ENCODE results near the gene RSPH9. TPM values are rescaled to one million over a fixed set of nuclear protein-coding genes. Genes with fewer than 3 reads are reported as not detected.

RSPH9 gene
- total and polyA plus RNA-seq, 4 donors: 1.6 to 7.1 (median 5.6) TPM

- no peak overlapping the region for H3K4me3 ChIP-seq (ENCODE audit: low read depth, low read length)
- peaks cover 60% of the 10 kb centered on the region for H3K4me1 ChIP-seq (ENCODE audit: control insufficient read depth, insufficient read depth, low read length)
- H3K9me3 ChIP-seq (ENCODE audit: control insufficient read depth, insufficient read depth, low read length): no peaks in the 10 kb centered on the region
- H3K27ac ChIP-seq (ENCODE audit: low read depth, low read length): peak overlapping the region; percentile 7
- no peaks in the 10 kb centered on the region for H3K27me3 ChIP-seq (ENCODE audit: control insufficient read depth, insufficient read depth, low read length)
- peaks cover 77% of the 10 kb centered on the region for H3K36me3 ChIP-seq (ENCODE audit: control insufficient read depth, insufficient read depth, low read length)
- WGBS (ENCODE audit: insufficient coverage): 91% methylated on average over 11 of the region's 16 CpGs
- peak in 1 of 6 donors; percentile 39 for DNase-seq (ENCODE audit: low read depth in 4 of 6, low spot score in 6 of 6)
Measured at GRCh38 chr6:43671801-43672690, 27.2 kb downstream of the RSPH9 start.

GRCh38 chr6:43673444-43674084 lies 28.7 kb downstream of the RSPH9 start:
- Histone ChIP-seq H3K4me1 (ENCODE audit: control insufficient read depth, insufficient read depth, low read length) (peaks cover 44% of the 10 kb centered on the region), H3K27me3 (ENCODE audit: control insufficient read depth, insufficient read depth, low read length) (no peaks in the 10 kb centered on the region), H3K27ac (ENCODE audit: low read depth, low read length) (peak overlapping the region; percentile 40), H3K36me3 (ENCODE audit: control insufficient read depth, insufficient read depth, low read length) (peaks cover 89% of the 10 kb centered on the region), H3K4me3 (ENCODE audit: low read depth, low read length) (no peak overlapping the region), H3K9me3 (ENCODE audit: control insufficient read depth, insufficient read depth, low read length) (no peaks in the 10 kb centered on the region)
- 47% methylated on average over 9 of the region's 15 CpGs for WGBS (ENCODE audit: insufficient coverage)
- DNase-seq (ENCODE audit: low read depth in 4 of 6, low spot score in 6 of 6): peak in 2 of 6 donors; percentile 57 to 85

- DNase-seq (ENCODE audit: low read depth in 4 of 6, low spot score in 6 of 6): no peak
- peaks cover 37% of the 10 kb centered on the region for H3K4me1 ChIP-seq (ENCODE audit: control insufficient read depth, insufficient read depth, low read length)
- no peak overlapping the region for H3K27ac ChIP-seq (ENCODE audit: low read depth, low read length)
- no peaks in the 10 kb centered on the region for H3K9me3 ChIP-seq (ENCODE audit: control insufficient read depth, insufficient read depth, low read length)
- no CpG with 5 or more reads among the region's 2 CpGs for WGBS (ENCODE audit: insufficient coverage)
- H3K4me3 ChIP-seq (ENCODE audit: low read depth, low read length): no peak overlapping the region
- no peaks in the 10 kb centered on the region for H3K27me3 ChIP-seq (ENCODE audit: control insufficient read depth, insufficient read depth, low read length)
- peaks cover 86% of the 10 kb centered on the region for H3K36me3 ChIP-seq (ENCODE audit: control insufficient read depth, insufficient read depth, low read length)
Measured at GRCh38 chr6:43674291-43674690, 29.5 kb downstream of the RSPH9 start.

GRCh38 chr6:43674921-43675320 lies 30.1 kb downstream of the RSPH9 start:
- no peak for DNase-seq (ENCODE audit: low read depth in 4 of 6, low spot score in 6 of 6)
- H3K4me1 ChIP-seq (ENCODE audit: control insufficient read depth, insufficient read depth, low read length): peaks cover 31% of the 10 kb centered on the region
- H3K4me3 ChIP-seq (ENCODE audit: low read depth, low read length): no peak overlapping the region
- no peaks in the 10 kb centered on the region for H3K9me3 ChIP-seq (ENCODE audit: control insufficient read depth, insufficient read depth, low read length)
- H3K36me3 ChIP-seq (ENCODE audit: control insufficient read depth, insufficient read depth, low read length): peaks cover 80% of the 10 kb centered on the region
- no peak overlapping the region for H3K27ac ChIP-seq (ENCODE audit: low read depth, low read length)
- no peaks in the 10 kb centered on the region for H3K27me3 ChIP-seq (ENCODE audit: control insufficient read depth, insufficient read depth, low read length)
- WGBS (ENCODE audit: insufficient coverage): 95% methylated on average over 8 of the region's 8 CpGs

GRCh38 chr6:43676962-43677606 lies 32.2 kb downstream of the RSPH9 start:
- no peaks in the 10 kb centered on the region for H3K27me3 ChIP-seq (ENCODE audit: control insufficient read depth, insufficient read depth, low read length)
- H3K27ac ChIP-seq (ENCODE audit: low read depth, low read length): no peak overlapping the region
- H3K4me3 ChIP-seq (ENCODE audit: low read depth, low read length): no peak overlapping the region
- peaks cover 64% of the 10 kb centered on the region for H3K36me3 ChIP-seq (ENCODE audit: control insufficient read depth, insufficient read depth, low read length)
- peaks cover 21% of the 10 kb centered on the region for H3K4me1 ChIP-seq (ENCODE audit: control insufficient read depth, insufficient read depth, low read length)
- H3K9me3 ChIP-seq (ENCODE audit: control insufficient read depth, insufficient read depth, low read length): no peaks in the 10 kb centered on the region
- WGBS (ENCODE audit: insufficient coverage): 95% methylated on average over 4 of the region's 7 CpGs
- no peak for DNase-seq (ENCODE audit: low read depth in 4 of 6, low spot score in 6 of 6)

GRCh38 chr6:43677759-43678158 lies 32.9 kb downstream of the RSPH9 start:
- H3K27me3 ChIP-seq (ENCODE audit: control insufficient read depth, insufficient read depth, low read length): no peaks in the 10 kb centered on the region
- H3K27ac ChIP-seq (ENCODE audit: low read depth, low read length): no peak overlapping the region
- H3K4me1 ChIP-seq (ENCODE audit: control insufficient read depth, insufficient read depth, low read length): peaks cover 14% of the 10 kb centered on the region
- no peak for DNase-seq (ENCODE audit: low read depth in 4 of 6, low spot score in 6 of 6)
- H3K9me3 ChIP-seq (ENCODE audit: control insufficient read depth, insufficient read depth, low read length): no peaks in the 10 kb centered on the region
- H3K4me3 ChIP-seq (ENCODE audit: low read depth, low read length): no peak overlapping the region
- H3K36me3 ChIP-seq (ENCODE audit: control insufficient read depth, insufficient read depth, low read length): peaks cover 58% of the 10 kb centered on the region
- WGBS (ENCODE audit: insufficient coverage): 74% methylated on average over 4 of the region's 7 CpGs

- Histone ChIP-seq H3K4me1 (ENCODE audit: control insufficient read depth, insufficient read depth, low read length) (peaks cover 8% of the 10 kb centered on the region), H3K27me3 (ENCODE audit: control insufficient read depth, insufficient read depth, low read length) (no peaks in the 10 kb centered on the region), H3K36me3 (ENCODE audit: control insufficient read depth, insufficient read depth, low read length) (peaks cover 52% of the 10 kb centered on the region), H3K9me3 (ENCODE audit: control insufficient read depth, insufficient read depth, low read length) (no peaks in the 10 kb centered on the region), H3K27ac (ENCODE audit: low read depth, low read length) (no peak overlapping the region), H3K4me3 (ENCODE audit: low read depth, low read length) (no peak overlapping the region)
- 97% methylated on average over 7 of the region's 7 CpGs for WGBS (ENCODE audit: insufficient coverage)
- DNase-seq (ENCODE audit: low read depth in 4 of 6, low spot score in 6 of 6): no peak
Measured at GRCh38 chr6:43678341-43678740, 33.5 kb downstream of the RSPH9 start.

- DNase-seq (ENCODE audit: low read depth in 4 of 6, low spot score in 6 of 6): no peak
- Histone ChIP-seq H3K4me1 (ENCODE audit: control insufficient read depth, insufficient read depth, low read length) (peaks cover under 1% of the 10 kb centered on the region), H3K4me3 (ENCODE audit: low read depth, low read length) (no peak overlapping the region), H3K27me3 (ENCODE audit: control insufficient read depth, insufficient read depth, low read length) (no peaks in the 10 kb centered on the region), H3K36me3 (ENCODE audit: control insufficient read depth, insufficient read depth, low read length) (peaks cover 45% of the 10 kb centered on the region), H3K9me3 (ENCODE audit: control insufficient read depth, insufficient read depth, low read length) (no peaks in the 10 kb centered on the region), H3K27ac (ENCODE audit: low read depth, low read length) (no peak overlapping the region)
- WGBS (ENCODE audit: insufficient coverage): 94% methylated on average over 3 of the region's 6 CpGs
Measured at GRCh38 chr6:43679057-43679456, 34.2 kb downstream of the RSPH9 start.

- Histone ChIP-seq H3K27me3 (ENCODE audit: control insufficient read depth, insufficient read depth, low read length) (no peaks in the 10 kb centered on the region), H3K36me3 (ENCODE audit: control insufficient read depth, insufficient read depth, low read length) (peaks cover 32% of the 10 kb centered on the region), H3K27ac (ENCODE audit: low read depth, low read length) (no peak overlapping the region), H3K4me1 (ENCODE audit: control insufficient read depth, insufficient read depth, low read length) (no peaks in the 10 kb centered on the region), H3K9me3 (ENCODE audit: control insufficient read depth, insufficient read depth, low read length) (no peaks in the 10 kb centered on the region), H3K4me3 (ENCODE audit: low read depth, low read length) (no peak overlapping the region)
- 72% methylated on average over 7 of the region's 11 CpGs for WGBS (ENCODE audit: insufficient coverage)
- no peak for DNase-seq (ENCODE audit: low read depth in 4 of 6, low spot score in 6 of 6)
Measured at GRCh38 chr6:43680308-43681200, 35.7 kb downstream of the RSPH9 start.
